H1 (cell line): ENCODE data around the gene R3HDM2. TPM values are rescaled to one million over a fixed set of nuclear protein-coding genes. Genes with fewer than 3 reads are reported as not detected.

Experiments
- CTCF ChIA-PET: fragments of 300-600 bp; sonication (Branson Sonifier 250); formaldehyde crosslinking; loops from one replicate; lab custom pipeline; 2021; ENCODE audit not compliant: partially characterized antibody; lab: Charles Lee
- POLR2A ChIA-PET: fragments of 300-600 bp; sonication (Branson Sonifier 250); formaldehyde crosslinking; loops from one replicate; lab custom pipeline; 2021; ENCODE audit warnings: inconsistent platforms; ENCODE audit not compliant: partially characterized antibody; lab: Charles Lee
- DNase-seq, 2 experiments: peaks; one replicate each; pipeline versions ENCODE4 v3.0.0 to v3.0.0-alpha.2; 2010 to 2022; ENCODE audit warnings: low spot score in 2 of 2, low read depth in 1 of 2, mixed read lengths in 1 of 2
- FAIRE-seq: peaks from 2 replicates; lab custom pipeline; 2011; peaks lifted over from hg19 to GRCh38; lab: Jason Lieb, UNC
- H2AFZ ChIP-seq: 2 replicates; pipeline ENCODE4 v1.8.1; 2012; ENCODE audit warnings: low read length, inconsistent platforms
- H2AK5ac ChIP-seq: 2 replicates; pipeline ENCODE4 v1.6.1; 2013; ENCODE audit warnings: low read depth, low read length
- H2BK120ac ChIP-seq: replicated peaks from 2 replicates; pipeline ENCODE3; 2013; ENCODE audit warnings: low read depth, low read length, inconsistent platforms
- H2BK12ac ChIP-seq: 2 replicates; pipeline ENCODE4 v1.6.1; 2013; ENCODE audit warnings: low read depth, low read length
- H2BK15ac ChIP-seq: 2 replicates; pipeline ENCODE4 v1.6.1; 2013; ENCODE audit warnings: low read length
- H2BK20ac ChIP-seq: 2 replicates; pipeline ENCODE4 v1.6.1; 2013; ENCODE audit warnings: low read length
- H2BK5ac ChIP-seq: 2 replicates; pipeline ENCODE4 v1.6.1; 2013; ENCODE audit warnings: low read depth, low read length
- H3K14ac ChIP-seq: 2 replicates; pipeline ENCODE4 v1.6.1; 2013; ENCODE audit warnings: inconsistent platforms; ENCODE audit not compliant: insufficient read length
- H3K18ac ChIP-seq: 2 replicates; pipeline ENCODE4 v1.6.1; 2013; ENCODE audit warnings: low read length; ENCODE audit errors: extremely low read depth
- H3K23ac ChIP-seq: 2 replicates; pipeline ENCODE4 v1.6.1; 2013; ENCODE audit warnings: inconsistent platforms; ENCODE audit not compliant: insufficient read length
- H3K23me2 ChIP-seq: 2 replicates; pipeline ENCODE4 v1.6.1; 2013; ENCODE audit warnings: low read depth, low read length
- H3K27ac ChIP-seq: 2 replicates; pipeline ENCODE4 v1.6.1; 2011; ENCODE audit warnings: low read depth, low read length, inconsistent platforms
- H3K27me3 ChIP-seq, 4 experiments: replicated peaks in 1 of 4; 1 replicate in 1 of 4; 2 replicates in 3 of 4; pipeline versions ENCODE4 v1.6.1 to v1.8.1; 2011 to 2013; ENCODE audit warnings: low read length in 3 of 4, mild to moderate bottlenecking in 3 of 4, inconsistent platforms in 2 of 4, mixed read lengths in 2 of 4, moderate library complexity in 1 of 4; ENCODE audit not compliant: control insufficient read depth in 3 of 4, insufficient read depth in 3 of 4; ENCODE audit errors: extremely low read depth in 1 of 4
- H3K36me3 ChIP-seq, 4 experiments: 2 replicates each; pipeline versions ENCODE4 v1.6.1 to v1.8.1; 2011 to 2013; ENCODE audit warnings: mild to moderate bottlenecking in 4 of 4, low read length in 3 of 4, moderate library complexity in 2 of 4, control low read depth in 1 of 4, inconsistent platforms in 1 of 4; ENCODE audit not compliant: insufficient read depth in 4 of 4, control insufficient read depth in 2 of 4
- H3K4ac ChIP-seq: replicated peaks from 2 replicates; pipeline ENCODE3; 2013; ENCODE audit warnings: low read length, low read depth, mixed read lengths, inconsistent platforms; ENCODE audit not compliant: insufficient read length
- H3K4me1 ChIP-seq, 4 experiments: replicated peaks in 1 of 4; 1 replicate in 1 of 4; 2 replicates in 3 of 4; pipeline versions ENCODE4 v1.6.1 to v1.8.1; 2011 to 2013; ENCODE audit warnings: low read length in 3 of 4, inconsistent platforms in 2 of 4, mixed read lengths in 1 of 4; ENCODE audit not compliant: insufficient read depth in 4 of 4, control insufficient read depth in 3 of 4
- H3K4me2 ChIP-seq, 2 experiments: 2 replicates each; pipeline versions ENCODE4 v1.6.1 to v1.8.1; 2011 to 2013; ENCODE audit warnings: low read depth in 2 of 2, low read length in 2 of 2, control low read depth in 1 of 2, inconsistent platforms in 1 of 2, mild to moderate bottlenecking in 1 of 2; ENCODE audit not compliant: insufficient read depth in 1 of 2
- H3K4me3 ChIP-seq, 4 experiments: fragments of 200-600, 300-600 bp in 1 of 4; sonication (generic), shearing (Covaris generic), sonication (Bioruptor Twin) in 1 of 4; 2 replicates each; pipeline versions ENCODE4 v1.5.1 to v1.8.1; 2011 to 2016; ENCODE audit warnings: low read length in 4 of 4, low read depth in 3 of 4, control low read depth in 2 of 4, inconsistent platforms in 2 of 4, mild to moderate bottlenecking in 2 of 4, mixed read lengths in 1 of 4, moderate library complexity in 1 of 4; ENCODE audit not compliant: insufficient read depth in 2 of 4; ENCODE audit errors: extremely low read depth in 1 of 4
- H3K56ac ChIP-seq: replicated peaks from 2 replicates; pipeline ENCODE3; 2013; ENCODE audit warnings: low read depth, mild to moderate bottlenecking, mixed read lengths, low read length, inconsistent platforms; ENCODE audit not compliant: insufficient read length
- H3K79me1 ChIP-seq: 2 replicates; pipeline ENCODE4 v1.6.1; 2013; ENCODE audit warnings: low read depth, low read length, control low read depth
- H3K79me2 ChIP-seq, 2 experiments: 2 replicates each; pipeline versions ENCODE4 v1.6.1 to v1.8.1; 2012 to 2013; ENCODE audit warnings: low read length in 2 of 2, mild to moderate bottlenecking in 2 of 2, inconsistent platforms in 1 of 2; ENCODE audit not compliant: insufficient read depth in 2 of 2, control insufficient read depth in 1 of 2
- H3K9ac ChIP-seq, 4 experiments: replicated peaks in 1 of 4; 1 replicate in 1 of 4; 2 replicates in 3 of 4; pipeline versions ENCODE4 v1.6.1 to v1.8.1; 2011 to 2013; ENCODE audit warnings: low read depth in 3 of 4, low read length in 3 of 4, control low read depth in 2 of 4, mild to moderate bottlenecking in 2 of 4, moderate library complexity in 2 of 4, inconsistent platforms in 1 of 4; ENCODE audit errors: extremely low read depth in 1 of 4
- H3K9me3 ChIP-seq, 2 experiments: 2 replicates each; pipeline versions ENCODE4 v1.6.1 to v1.8.1; 2012 to 2013; ENCODE audit warnings: mild to moderate bottlenecking in 2 of 2, moderate library complexity in 2 of 2, control low read depth in 1 of 2, inconsistent platforms in 1 of 2, low read depth in 1 of 2, low read length in 1 of 2, mixed read lengths in 1 of 2; ENCODE audit not compliant: insufficient read depth in 2 of 2
- H4K20me1 ChIP-seq, 2 experiments: replicated peaks in 1 of 2; 2 replicates each; pipeline versions ENCODE3 to v1.8.1; 2011 to 2013; ENCODE audit warnings: inconsistent platforms in 2 of 2, low read length in 2 of 2, mild to moderate bottlenecking in 1 of 2; ENCODE audit not compliant: insufficient read depth in 2 of 2, control insufficient read depth in 1 of 2
- H4K5ac ChIP-seq: 2 replicates; pipeline ENCODE4 v1.6.1; 2013; ENCODE audit warnings: low read length, low read depth, mixed read lengths, inconsistent platforms; ENCODE audit not compliant: insufficient read length
- H4K8ac ChIP-seq: 2 replicates; pipeline ENCODE4 v1.8.0; 2013; ENCODE audit warnings: mild to moderate bottlenecking, moderate library complexity, low read length, inconsistent platforms; ENCODE audit not compliant: insufficient read depth; ENCODE audit errors: extremely low read depth
- H4K91ac ChIP-seq: replicated peaks from 2 replicates; pipeline ENCODE3; 2013; ENCODE audit warnings: low read length, mixed read lengths, inconsistent platforms; ENCODE audit not compliant: insufficient read length
- BRCA1 ChIP-seq: IDR thresholded peaks from 2 replicates; pipeline ENCODE4 v1.6.1; 2012; ENCODE audit warnings: low read depth, low read length, improper control_type of control experiment
- CBX5 ChIP-seq: fragments of 300-800, 300-1000 bp; sonication (generic); IDR thresholded peaks from 2 replicates; pipeline ENCODE4 v1.7.1; 2016; ENCODE audit warnings: antibody characterized with exemption, low read length, low read depth
- CEBPB ChIP-seq: IDR thresholded peaks from 2 replicates; pipeline ENCODE4 v1.6.1; 2012; ENCODE audit warnings: low read depth, low read length
- CHD1 ChIP-seq: IDR thresholded peaks from 2 replicates; pipeline ENCODE4 v1.6.1; 2012; ENCODE audit warnings: low read depth, low read length, improper control_type of control experiment
- CHD2 ChIP-seq: IDR thresholded peaks from 2 replicates; pipeline ENCODE4 v1.6.1; 2012; ENCODE audit warnings: low read length, improper control_type of control experiment
- HDAC2 ChIP-seq, 2 experiments: fragments of 300-600 bp in 1 of 2; sonication (generic) in 1 of 2; IDR thresholded peaks; 2 replicates each; pipeline ENCODE4 v1.6.1; 2011 to 2012; ENCODE audit warnings: low read depth in 2 of 2, low read length in 2 of 2, mild to moderate bottlenecking in 2 of 2, moderate library complexity in 2 of 2, borderline replicate concordance in 1 of 2, inconsistent platforms in 1 of 2
- MAFK ChIP-seq: IDR thresholded peaks from 2 replicates; pipeline ENCODE4 v1.6.1; 2012; ENCODE audit warnings: low read depth, mild to moderate bottlenecking, improper control_type of control experiment, low read length
- NANOG ChIP-seq: IDR thresholded peaks from 2 replicates; pipeline ENCODE4 v1.6.1; 2011; ENCODE audit warnings: low read length, low read depth, mild to moderate bottlenecking, inconsistent platforms; ENCODE audit not compliant: insufficient read depth, poor library complexity, severe bottlenecking
- NRF1 ChIP-seq: IDR thresholded peaks from 2 replicates; pipeline ENCODE4 v1.6.1; 2011; ENCODE audit warnings: mild to moderate bottlenecking, low read depth, low read length, improper control_type of control experiment
- POLR2A ChIP-seq, 2 experiments: IDR thresholded peaks; 1 replicate in 1 of 2; 2 replicates in 1 of 2; pipeline ENCODE4 v1.6.1; 2011; ENCODE audit warnings: low read depth in 2 of 2, low read length in 2 of 2, mild to moderate bottlenecking in 2 of 2; ENCODE audit errors: control extremely low read depth in 1 of 2
- SIRT6 ChIP-seq: IDR thresholded peaks from one replicate; pipeline ENCODE4 v1.7.1; 2012; ENCODE audit warnings: low read length, inconsistent platforms
- SP2 ChIP-seq: IDR thresholded peaks from 2 replicates; pipeline ENCODE4 v1.6.1; 2012; ENCODE audit warnings: mild to moderate bottlenecking, low read length, inconsistent platforms
- TEAD4 ChIP-seq: IDR thresholded peaks from 2 replicates; pipeline ENCODE4 v1.6.1; 2012; ENCODE audit warnings: low read depth, low read length, inconsistent platforms, mixed read lengths
- USF2 ChIP-seq: IDR thresholded peaks from 2 replicates; pipeline ENCODE4 v1.6.1; 2011; ENCODE audit warnings: low read length, improper control_type of control experiment
- WGBS, 2 experiments: shearing (Covaris generic) in 1 of 2; methylation state at CpG; one replicate each; pipeline versions ENCODE4 v1.1.6 to v1.1.7; 2013 to 2015; ENCODE audit warnings: low lambda C conversion rate in 2 of 2, mixed read lengths in 2 of 2, inconsistent platforms in 1 of 2, low coverage in 1 of 2, missing lambda C conversion rate in 1 of 2; ENCODE audit not compliant: insufficient replicate concordance in 2 of 2, insufficient coverage in 1 of 2, insufficient read length in 1 of 2; ENCODE audit errors: extremely low coverage in 1 of 2, missing lambda C conversion rate in 1 of 2; 5-methylcytosine and 5-hydroxymethylcytosine counted together
- polyA plus RNA-seq, 7 experiments: library from polyadenylated mRNA; depleted of rRNA in 3 of 7; stranded (reverse) in 5 of 7; unstranded in 2 of 7; fragments of >200 nt in 5 of 7; fragments of 200-250 nt in 2 of 7; gene quantifications; 1 replicate in 5 of 7; 2 replicates in 1 of 7; 4 replicates in 1 of 7; pipeline versions ENCODE4 v1.2.1 to v1.2.3, GENCODE V29; 2011 to 2013; ENCODE audit warnings: missing spikeins in 2 of 7, mixed read lengths in 2 of 7
- total RNA-seq: library from RNA; stranded (reverse); fragmentation: NEBNext Ultra II Directional; extraction: Animal tissue kit (Norgen Biotek cat#: 25700); gene quantifications from 2 replicates; pipeline ENCODE4 v1.2.1, GENCODE V29; 2021

R3HDM2 gene
- total and polyA plus RNA-seq, 2 of the 8 experiments (the other 6 are each of a cell fraction or from before 2014, with no cell fraction given): 25.6 to 27.0 TPM

GRCh38 chr12:57473886-57474285, 43.0 kb upstream of the R3HDM2 start:
- Histone ChIP-seq H2AFZ (no peak overlapping the region), H2BK12ac (no peak overlapping the region), H3K9me3 (no peaks in the 10 kb centered on the region), H3K4me3 (no peak overlapping the region), H4K5ac (no peak overlapping the region), H3K36me3 (peaks cover 0 to 7% (median 2%) of the 10 kb centered on the region in 4 experiments; a peak in 3 of 8 replicates), H3K4ac (no peak overlapping the region), H3K9ac (no peak overlapping the region), H3K4me1 (peaks cover 0 to 25% (median 11%) of the 10 kb centered on the region in 4 experiments; a peak in 6 of 7 replicates), H3K18ac (no peak overlapping the region), H3K4me2 (no peak overlapping the region), H2AK5ac (no peak overlapping the region), H2BK15ac (no peak overlapping the region), H4K20me1 (peaks cover 0 to 4% of the 10 kb centered on the region in 2 experiments), H2BK20ac (no peak overlapping the region), H3K14ac (no peak overlapping the region), H2BK120ac (no peak overlapping the region), H2BK5ac (no peak overlapping the region), H3K56ac (no peak overlapping the region), H3K23ac (no peak overlapping the region), H3K27ac (no peak overlapping the region), H4K8ac (no peak overlapping the region), H3K27me3 (peaks cover 20 to 49% (median 42%) of the 10 kb centered on the region in 4 experiments), H3K23me2 (peaks cover 8% of the 10 kb centered on the region; the same call in 1 of the 2 replicates), H3K79me1 (no peaks in the 10 kb centered on the region), H3K79me2 (no peaks in the 10 kb centered on the region), H4K91ac (no peak overlapping the region)
- CTCF ChIA-PET: interaction anchor here (0.6 to 25.1 kb wide), 9 partner anchors 13 to 265 kb away, joined by 3 to 441 read pairs (median 3); partner anchors contain the start of genes GLI1, INHBE and MARS1
- POLR2A ChIA-PET: interaction anchor here (1.8 kb wide), 1 partner anchor 231 kb away, joined by 4 read pairs; no protein-coding TSS in a partner anchor
- WGBS, 2 experiments: 97% methylated on average over 5 of the region's 5 CpGs; no CpG with 5 or more reads in 1 of the 2 experiments
- DNase-seq (no peak), FAIRE-seq (no peak)
- no peak for TF ChIP-seq BRCA1
- TF ChIP-seq CBX5: no peak
- TF ChIP-seq NRF1: no peak
- TF ChIP-seq SP2: no peak
- no peak for TF ChIP-seq HDAC2 (IDR thresholded peaks at IDR 0.05; ENCODE audit: borderline replicate concordance in 1 of 2, low read depth in 2 of 2, low read length in 2 of 2)
- TF ChIP-seq SIRT6: no peak
- TF ChIP-seq CHD1: no peak
- TF ChIP-seq TEAD4: no peak
- TF ChIP-seq POLR2A (IDR thresholded peaks at IDR 0.05; ENCODE audit: control extremely low read depth in 1 of 2, low read depth in 2 of 2, low read length in 2 of 2): no peak
- TF ChIP-seq MAFK: no peak
- TF ChIP-seq NANOG: no peak
- no peak for TF ChIP-seq CEBPB
- no peak for TF ChIP-seq USF2
- TF ChIP-seq CHD2: no peak
